Upper lobe of left lung (tissue), 4 donors: Measurements from ENCODE around the gene MUS81.
A peak's percentile ranks its signal among the peaks of the same experiment; 100 is the strongest.

Experiments used
- EP300 ChIP-seq, 4 donors: sonication (generic); formaldehyde crosslinking; IDR thresholded peaks; one replicate each; pipeline ENCODE4 v1.5.1; 2017; ENCODE audit warnings: antibody characterized with exemption in 4 of 4, control low read depth in 2 of 4
- POLR2A ChIP-seq, 4 donors: fragments of 450-650 bp; IDR thresholded peaks; one replicate each; pipeline ENCODE4 v1.5.1; 2016 to 2017; ENCODE audit warnings: antibody characterized with exemption in 4 of 4, mild to moderate bottlenecking in 2 of 4
- POLR2AphosphoS5 ChIP-seq, 2 donors: sonication (generic); formaldehyde crosslinking; IDR thresholded peaks; one replicate each; pipeline ENCODE4 v1.5.1; 2017; ENCODE audit warnings: antibody characterized with exemption in 2 of 2
- TF ChIP-seq, protein P1 (sequence below), 6 experiments: fragments of 450-650 bp in 4 of 6; fragments of 200-600 bp in 2 of 6; sonication (generic) in 2 of 6; IDR thresholded peaks; one replicate each; pipeline ENCODE4 v1.5.1; 2016 to 2019; ENCODE audit warnings: antibody characterized with exemption in 6 of 6

- TF ChIP-seq, protein P1, sequence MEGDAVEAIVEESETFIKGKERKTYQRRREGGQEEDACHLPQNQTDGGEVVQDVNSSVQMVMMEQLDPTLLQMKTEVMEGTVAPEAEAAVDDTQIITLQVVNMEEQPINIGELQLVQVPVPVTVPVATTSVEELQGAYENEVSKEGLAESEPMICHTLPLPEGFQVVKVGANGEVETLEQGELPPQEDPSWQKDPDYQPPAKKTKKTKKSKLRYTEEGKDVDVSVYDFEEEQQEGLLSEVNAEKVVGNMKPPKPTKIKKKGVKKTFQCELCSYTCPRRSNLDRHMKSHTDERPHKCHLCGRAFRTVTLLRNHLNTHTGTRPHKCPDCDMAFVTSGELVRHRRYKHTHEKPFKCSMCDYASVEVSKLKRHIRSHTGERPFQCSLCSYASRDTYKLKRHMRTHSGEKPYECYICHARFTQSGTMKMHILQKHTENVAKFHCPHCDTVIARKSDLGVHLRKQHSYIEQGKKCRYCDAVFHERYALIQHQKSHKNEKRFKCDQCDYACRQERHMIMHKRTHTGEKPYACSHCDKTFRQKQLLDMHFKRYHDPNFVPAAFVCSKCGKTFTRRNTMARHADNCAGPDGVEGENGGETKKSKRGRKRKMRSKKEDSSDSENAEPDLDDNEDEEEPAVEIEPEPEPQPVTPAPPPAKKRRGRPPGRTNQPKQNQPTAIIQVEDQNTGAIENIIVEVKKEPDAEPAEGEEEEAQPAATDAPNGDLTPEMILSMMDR (IDR thresholded peaks at IDR 0.05) = peak in 2 of 6 experiments; percentile 8 to 54
- TF ChIP-seq EP300 (IDR thresholded peaks at IDR 0.05) (no peak), POLR2A (IDR thresholded peaks at IDR 0.05) (no peak), POLR2AphosphoS5 (IDR thresholded peaks at IDR 0.05) (no peak)
Observed at GRCh38 chr11:65851083-65851579, 9.1 kb upstream of the MUS81 start.
